Skeletal muscle tissue (tissue), 4 donors: ENCODE data around the gene LYPD6B. TPM values are rescaled to one million over a fixed set of nuclear protein-coding genes. Genes with fewer than 3 reads are reported as not detected.

Source experiments
- H3K27ac ChIP-seq: one replicate; pipeline ENCODE4 v1.7.0; 2013; ENCODE audit warnings: mild to moderate bottlenecking, low read depth, low read length, inconsistent platforms
- H3K27me3 ChIP-seq, 3 donors: one replicate each; pipeline ENCODE4 v1.7.0; 2013; ENCODE audit warnings: low read length in 3 of 3; ENCODE audit not compliant: control insufficient read depth in 3 of 3, insufficient read depth in 3 of 3
- H3K36me3 ChIP-seq, 3 donors: one replicate each; pipeline ENCODE4 v1.7.0; 2013; ENCODE audit warnings: low read length in 3 of 3; ENCODE audit not compliant: control insufficient read depth in 3 of 3, insufficient read depth in 3 of 3
- H3K4me1 ChIP-seq, 3 donors: one replicate each; pipeline ENCODE4 v1.7.0; 2013; ENCODE audit warnings: low read length in 3 of 3, mild to moderate bottlenecking in 3 of 3; ENCODE audit not compliant: control insufficient read depth in 3 of 3, insufficient read depth in 3 of 3
- H3K4me3 ChIP-seq, 3 donors: one replicate each; pipeline ENCODE4 v1.7.0; 2013; ENCODE audit warnings: low read length in 3 of 3
- H3K9ac ChIP-seq, 3 donors: one replicate each; pipeline ENCODE4 v1.7.0; 2013; ENCODE audit warnings: low read length in 3 of 3, mild to moderate bottlenecking in 3 of 3, moderate library complexity in 2 of 3, low read depth in 1 of 3
- H3K9me3 ChIP-seq, 3 donors: one replicate each; pipeline ENCODE4 v1.7.0; 2013; ENCODE audit warnings: low read length in 3 of 3; ENCODE audit not compliant: control insufficient read depth in 3 of 3
- total RNA-seq: library from RNA; depleted of rRNA; stranded (reverse); fragments of >200 nt; gene quantifications from one replicate; pipeline ENCODE4 v1.2.3, GENCODE V29; 2014
- donor health status: Osteomylitis.

LYPD6B gene, protein sequence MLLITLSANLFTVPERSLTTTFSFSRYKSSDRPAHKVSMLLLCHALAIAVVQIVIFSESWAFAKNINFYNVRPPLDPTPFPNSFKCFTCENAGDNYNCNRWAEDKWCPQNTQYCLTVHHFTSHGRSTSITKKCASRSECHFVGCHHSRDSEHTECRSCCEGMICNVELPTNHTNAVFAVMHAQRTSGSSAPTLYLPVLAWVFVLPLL
- total RNA-seq, result 0.52 TPM

DNA sequence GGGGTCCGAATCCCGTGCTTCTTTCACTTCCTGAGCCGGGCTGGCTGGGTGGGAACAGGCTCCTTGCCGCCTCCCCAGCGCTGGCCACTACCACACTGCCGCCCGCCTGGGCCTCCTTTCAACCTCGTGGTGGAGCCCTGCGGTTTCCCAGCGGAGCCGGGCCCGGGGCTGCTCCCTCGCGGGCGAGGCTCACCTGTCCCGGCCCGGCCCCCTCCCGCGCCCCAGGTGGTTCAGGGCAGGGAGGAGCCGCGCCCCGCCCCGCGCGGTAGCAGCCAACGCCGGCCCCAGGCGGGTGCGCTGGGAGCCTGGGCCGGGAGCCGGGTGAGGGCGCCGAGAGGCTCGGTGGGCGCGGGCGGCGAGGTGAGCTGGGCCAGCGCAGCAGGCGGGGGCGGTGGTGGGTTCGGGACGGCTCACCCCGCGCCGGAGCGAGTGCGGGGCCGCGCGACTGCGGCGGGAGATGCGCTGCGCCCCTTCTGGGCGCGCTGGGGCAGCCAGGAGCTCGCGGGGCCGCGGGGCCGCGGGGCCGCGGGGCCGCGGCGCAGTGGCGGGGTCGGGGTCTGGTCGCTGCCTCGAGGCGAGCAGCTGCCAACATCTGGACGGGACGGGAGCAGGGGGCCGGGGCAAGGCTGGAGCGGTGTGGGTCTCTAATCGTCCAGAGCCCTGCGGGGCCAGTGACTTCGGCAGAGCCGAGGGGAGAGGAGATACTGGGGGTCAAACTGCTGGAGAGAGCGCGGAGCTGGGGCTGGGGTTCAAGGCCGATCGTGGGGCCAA is at the start of gene LYPD6B:
Gene LYPD6B, plus strand, starts transcription at position 258 of the 771 bp plus-strand sequence. CDS start 92,250 bp downstream, outside the sequence.
- Histone ChIP-seq H3K9ac (no peak within 1 kb of the TSS), H3K9me3 (no peaks in the 10 kb centered on the region), H3K27ac (no peak within 1 kb of the TSS), H3K36me3 (no peaks in the 10 kb centered on the region), H3K27me3 (peaks cover 31 to 41% (median 39%) of the 10 kb centered on the region in 3 donors), H3K4me3 (no peak within 1 kb of the TSS), H3K4me1 (peaks cover 0 to 2% (median 0%) of the 10 kb centered on the region in 3 donors)

DNA sequence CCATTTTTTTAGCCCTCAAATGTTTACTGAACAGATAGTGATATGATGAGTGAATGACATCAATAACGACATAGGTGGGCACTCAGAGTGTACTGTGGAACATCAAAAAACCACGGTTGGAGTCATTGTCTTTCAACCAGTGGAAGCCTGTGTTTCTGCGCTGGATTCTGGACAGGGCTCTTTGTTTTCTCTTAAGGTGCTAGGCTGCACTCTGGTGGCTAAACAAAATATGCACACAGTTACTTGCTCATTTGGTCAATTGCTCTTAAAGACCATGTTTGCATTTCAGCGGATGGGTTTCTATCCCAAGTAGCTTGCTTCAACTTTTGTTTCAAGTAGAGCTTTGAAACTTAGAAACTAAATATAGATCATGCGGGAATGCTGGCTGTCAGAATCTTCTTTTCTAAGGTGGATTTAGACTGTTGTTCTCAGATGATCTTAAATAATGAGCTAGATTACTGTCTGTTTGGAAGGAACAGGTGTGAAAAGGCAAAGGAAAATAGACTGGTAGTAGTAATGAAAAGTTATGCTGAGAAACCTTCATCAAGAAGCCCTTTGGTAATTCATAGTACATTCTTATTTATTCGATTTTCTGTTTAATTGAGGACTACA is 48.5 kb upstream of the LYPD6B start:
- no peak overlapping the region for H3K27ac ChIP-seq
- H3K9me3 ChIP-seq, result no peaks in the 10 kb centered on the region
- H3K9ac ChIP-seq, result no peak overlapping the region
- H3K4me1 ChIP-seq, result no peaks in the 10 kb centered on the region
- H3K27me3 ChIP-seq, result no peaks in the 10 kb centered on the region
- H3K36me3 ChIP-seq, result no peaks in the 10 kb centered on the region
- H3K4me3 ChIP-seq, result no peak overlapping the region

DNA sequence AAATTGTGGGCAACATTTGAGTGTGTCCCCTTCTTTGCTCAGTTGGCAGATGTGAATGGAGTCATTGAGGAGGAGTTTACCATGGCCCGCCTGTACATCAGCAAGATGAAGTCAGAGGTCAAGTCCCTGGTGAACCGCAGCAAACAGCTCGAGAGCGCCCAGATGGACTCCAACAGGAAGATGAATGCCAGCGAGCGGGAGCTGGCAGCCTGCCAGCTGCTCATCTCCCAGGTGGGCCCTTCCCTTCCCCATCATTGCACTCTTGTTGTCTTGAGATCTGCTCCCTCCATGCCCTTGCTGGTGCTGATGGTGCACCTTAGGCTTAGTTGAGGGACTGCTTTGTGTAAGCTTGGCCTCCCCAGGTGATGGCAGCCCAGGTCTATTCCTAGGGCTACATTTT is 47.5 kb upstream of the LYPD6B start:
- Histone ChIP-seq H3K9me3 (no peaks in the 10 kb centered on the region), H3K4me1 (no peaks in the 10 kb centered on the region), H3K9ac (no peak overlapping the region), H3K36me3 (no peaks in the 10 kb centered on the region), H3K27me3 (no peaks in the 10 kb centered on the region), H3K27ac (no peak overlapping the region), H3K4me3 (no peak overlapping the region)

DNA sequence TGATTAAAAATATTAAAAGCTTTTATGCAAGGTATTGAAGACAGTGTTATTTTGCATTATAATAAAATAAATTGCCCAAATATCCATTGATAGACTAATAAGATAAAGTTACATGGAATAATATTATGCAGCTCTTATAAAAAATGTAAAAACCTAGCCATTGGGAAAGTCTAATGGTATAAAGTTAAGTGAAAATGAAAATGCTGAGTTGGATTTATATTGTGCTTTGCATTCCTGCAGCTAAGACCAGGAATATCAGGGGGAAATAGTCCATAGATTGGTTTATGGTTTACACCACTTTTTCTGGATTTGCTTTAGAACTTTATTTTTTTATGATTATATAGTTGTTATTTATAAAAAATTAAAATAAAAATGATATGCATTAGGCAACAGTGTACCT is 46.1 kb upstream of the LYPD6B start:
- Histone ChIP-seq H3K27me3 (peaks cover 0 to 4% (median 0%) of the 10 kb centered on the region in 3 donors), H3K36me3 (no peaks in the 10 kb centered on the region), H3K4me3 (no peak overlapping the region), H3K4me1 (no peaks in the 10 kb centered on the region), H3K9me3 (no peaks in the 10 kb centered on the region), H3K9ac (no peak overlapping the region), H3K27ac (no peak overlapping the region)

DNA sequence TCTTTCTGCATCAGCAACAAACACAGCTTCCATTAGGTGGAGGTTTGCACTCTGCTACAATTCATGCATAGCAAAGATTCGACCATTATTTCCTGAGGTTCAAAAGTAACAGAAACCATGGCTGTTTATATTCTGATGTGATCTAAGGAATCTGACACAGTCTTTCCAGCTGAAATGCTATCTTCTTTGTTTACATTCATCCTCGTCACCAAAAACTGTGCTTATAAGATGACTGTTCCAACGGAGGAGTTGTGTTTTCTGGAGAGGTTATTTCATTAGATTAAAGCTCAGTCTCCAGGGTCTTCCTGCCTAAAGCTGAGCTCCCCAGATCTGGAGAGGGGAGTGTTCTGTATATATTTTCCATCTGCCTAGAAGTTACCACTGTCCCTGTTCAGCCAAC is 45.1 kb upstream of the LYPD6B start:
- no peak overlapping the region for H3K9ac ChIP-seq
- H3K27ac ChIP-seq, result no peak overlapping the region
- no peaks in the 10 kb centered on the region for H3K4me1 ChIP-seq
- H3K9me3 ChIP-seq, result no peaks in the 10 kb centered on the region
- H3K27me3 ChIP-seq, result peaks cover 0 to 8% (median 2%) of the 10 kb centered on the region in 3 donors
- no peak overlapping the region for H3K4me3 ChIP-seq
- H3K36me3 ChIP-seq, result no peaks in the 10 kb centered on the region

DNA sequence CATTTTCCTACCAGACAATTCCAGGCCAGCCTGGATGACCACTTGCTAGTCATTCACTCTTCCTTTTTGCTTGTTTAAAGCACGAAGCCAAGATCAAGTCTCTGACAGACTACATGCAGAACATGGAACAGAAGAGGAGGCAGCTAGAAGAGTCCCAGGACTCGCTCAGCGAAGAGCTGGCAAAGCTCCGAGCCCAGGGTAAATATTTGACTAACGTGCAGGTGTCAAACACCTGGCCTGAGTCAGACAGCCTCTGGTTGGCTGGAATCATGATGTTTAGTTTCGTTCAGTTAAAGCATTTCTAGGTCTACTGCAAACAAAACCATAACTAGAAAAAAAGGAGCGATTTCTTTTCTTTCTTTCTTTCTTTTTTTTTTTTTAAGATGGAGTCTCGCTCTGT is 44.2 kb upstream of the LYPD6B start:
- Histone ChIP-seq H3K36me3 (no peaks in the 10 kb centered on the region), H3K9ac (no peak overlapping the region), H3K4me3 (no peak overlapping the region), H3K4me1 (no peaks in the 10 kb centered on the region), H3K9me3 (no peaks in the 10 kb centered on the region), H3K27ac (no peak overlapping the region), H3K27me3 (peaks cover 0 to 10% (median 5%) of the 10 kb centered on the region in 3 donors)

DNA sequence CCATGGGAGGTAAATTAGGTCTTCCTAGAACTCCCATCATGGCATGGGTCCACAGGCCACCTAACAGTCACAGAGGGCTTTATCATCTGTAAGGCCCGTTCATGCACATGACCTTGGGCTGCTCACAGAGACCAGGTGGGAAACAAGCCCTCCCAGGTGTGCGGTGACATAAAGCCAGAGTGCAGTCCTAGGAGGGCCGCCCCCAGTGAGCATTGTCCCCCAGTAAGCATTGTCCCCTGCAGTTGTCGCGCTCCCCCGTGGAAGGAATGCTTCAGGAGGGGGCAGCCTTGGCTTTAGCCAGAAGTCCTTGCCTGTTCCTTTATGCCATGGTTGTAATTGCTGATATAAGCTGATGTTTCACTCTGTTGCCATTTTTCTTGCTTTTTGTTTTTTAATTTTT is 41.7 kb upstream of the LYPD6B start:
- no peaks in the 10 kb centered on the region for H3K36me3 ChIP-seq
- H3K27ac ChIP-seq, result no peak overlapping the region
- no peak overlapping the region for H3K4me3 ChIP-seq
- H3K9ac ChIP-seq, result no peak overlapping the region
- peaks cover 0 to 16% (median 7%) of the 10 kb centered on the region in 3 donors for H3K27me3 ChIP-seq
- no peaks in the 10 kb centered on the region for H3K9me3 ChIP-seq
- no peaks in the 10 kb centered on the region for H3K4me1 ChIP-seq

DNA sequence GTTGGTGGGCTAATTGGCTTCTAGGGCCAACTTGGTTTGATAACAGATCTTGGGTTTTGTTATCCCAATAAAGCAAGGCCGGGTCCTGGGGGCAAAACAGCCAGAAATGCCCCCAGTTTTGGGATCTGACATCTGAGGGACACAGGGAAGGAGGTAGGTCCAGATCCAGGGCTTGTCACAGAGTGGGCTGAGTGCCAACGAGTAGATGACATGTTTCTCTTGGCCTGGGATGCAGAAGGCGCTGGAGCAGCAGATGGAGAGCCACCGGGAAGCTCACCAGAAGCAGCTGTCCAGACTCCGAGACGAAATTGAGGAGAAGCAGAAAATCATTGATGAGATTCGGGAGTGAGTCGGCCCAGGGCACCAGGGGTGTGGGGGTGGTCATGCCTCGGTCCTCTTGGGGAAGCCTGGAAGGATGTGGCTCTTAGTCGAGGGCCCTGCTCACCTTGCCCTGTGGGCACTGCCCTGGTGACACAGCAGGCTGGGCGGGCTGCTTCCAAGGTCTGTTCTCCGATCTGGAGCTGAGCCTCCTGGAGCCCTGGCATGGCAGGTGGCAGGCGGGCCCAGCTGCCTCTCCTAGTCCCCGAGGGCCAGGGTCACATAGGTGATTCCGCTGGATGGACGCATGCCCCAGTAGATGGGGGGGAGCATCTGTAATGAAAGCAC is 40.2 kb upstream of the LYPD6B start:
- Histone ChIP-seq H3K27me3 (peaks cover 0 to 16% (median 7%) of the 10 kb centered on the region in 3 donors), H3K9ac (no peak overlapping the region)

DNA sequence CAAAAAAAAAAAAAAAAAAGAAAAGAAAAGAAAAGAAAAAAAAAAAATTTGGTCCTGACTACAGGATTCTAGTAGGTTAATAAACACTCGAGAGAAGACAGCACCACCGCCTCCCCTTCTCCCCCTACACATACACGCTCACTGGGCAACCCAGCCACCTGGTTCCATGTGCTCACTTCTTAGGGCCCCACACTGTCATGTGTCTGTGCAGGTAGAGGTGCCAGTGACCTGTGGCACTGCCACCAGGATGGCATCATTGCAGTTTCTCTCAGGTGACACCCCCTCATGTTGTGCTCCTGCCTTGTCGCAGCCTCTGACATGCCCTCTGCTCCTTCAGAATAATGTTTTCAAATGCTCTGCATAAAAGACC is 39.7 kb upstream of the LYPD6B start:
- Histone ChIP-seq H3K27me3 (peaks cover 0 to 16% (median 7%) of the 10 kb centered on the region in 3 donors), H3K9ac (no peak overlapping the region), H3K4me3 (no peak overlapping the region), H3K9me3 (no peaks in the 10 kb centered on the region), H3K4me1 (no peaks in the 10 kb centered on the region), H3K27ac (no peak overlapping the region), H3K36me3 (peaks cover 0 to 3% (median 0%) of the 10 kb centered on the region in 3 donors)

More for the DNA sequence above, 40.2 kb upstream of the LYPD6B start:
- no peaks in the 10 kb centered on the region for H3K9me3 ChIP-seq
- H3K4me1 ChIP-seq, result no peaks in the 10 kb centered on the region
- H3K4me3 ChIP-seq, result no peak overlapping the region
- H3K36me3 ChIP-seq, result peaks cover 0 to 3% (median 0%) of the 10 kb centered on the region in 3 donors
- no peak overlapping the region for H3K27ac ChIP-seq
